ENCODE results near the gene LDB3. TPM values are rescaled to one million over a fixed set of nuclear protein-coding genes. Genes with fewer than 3 reads are reported as not detected.
A peak's percentile ranks its signal among the peaks of the same experiment; 100 is the strongest.

LDB3 gene
- total and polyA plus RNA-seq, 5 donors from 2014 or later = not detected

DNA sequence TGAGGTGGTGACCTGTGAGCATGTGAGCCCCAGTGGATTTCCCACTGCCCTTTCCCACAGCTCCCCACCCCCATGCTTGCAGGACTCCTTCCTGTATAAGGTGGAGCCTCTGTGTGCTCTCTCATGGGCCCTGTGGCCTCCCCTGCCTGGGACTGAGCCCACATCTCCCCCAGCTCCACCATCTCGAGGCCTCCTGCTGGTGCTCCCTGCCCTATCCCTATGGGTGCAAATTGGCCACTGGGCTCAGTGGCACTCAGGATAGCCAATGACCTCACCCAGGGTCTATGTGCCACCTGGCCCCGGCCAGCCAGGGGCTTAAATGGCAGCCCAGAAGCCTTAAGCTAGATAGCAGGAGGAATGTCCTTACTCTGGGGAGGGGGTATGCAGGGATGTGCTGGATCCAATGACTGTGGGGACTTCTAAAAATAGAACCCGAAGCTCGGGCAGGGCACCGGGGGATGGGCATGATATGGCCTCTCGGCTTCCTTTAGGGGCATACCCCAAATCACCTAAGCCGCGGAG lies 2.0 kb downstream of the LDB3 start:
- no peaks in the 10 kb centered on the region for H3K36me3 ChIP-seq (ENCODE audit: control insufficient read depth, insufficient read depth, low read length)
- H3K4me3 ChIP-seq (ENCODE audit: low read depth, low read length) = no peak overlapping the region
- Mint-ChIP-seq H3K9me3 (no peaks in the 10 kb centered on the region), H3K4me1 (no peaks in the 10 kb centered on the region), H3K4me3 (no peak overlapping the region), H3K27ac (no peak overlapping the region), H3K36me3 (no peaks in the 10 kb centered on the region), H3K27me3 (peaks cover 4% of the 10 kb centered on the region)
- no peaks in the 10 kb centered on the region for H3K9me3 ChIP-seq (ENCODE audit: control insufficient read depth in 2 of 2, low read length in 2 of 2)
- ATAC-seq (ENCODE audit: low read depth in 2 of 2) = no peak
- no peak overlapping the region for H3K27ac ChIP-seq (ENCODE audit: insufficient read depth, low read length, poor library complexity, severe bottlenecking)
- no peaks in the 10 kb centered on the region for H3K4me1 ChIP-seq (ENCODE audit: control insufficient read depth, insufficient read depth, low read length, poor library complexity, severe bottlenecking)
- DNase-seq = no peak
- H3K27me3 ChIP-seq (ENCODE audit: control insufficient read depth, insufficient read depth, low read length) = no peaks in the 10 kb centered on the region

- peaks cover 4% of the 10 kb centered on the region for H3K27me3 Mint-ChIP-seq
- H3K27ac ChIP-seq (ENCODE audit: insufficient read depth, low read length, poor library complexity, severe bottlenecking) = no peak overlapping the region
- H3K36me3 ChIP-seq (ENCODE audit: control insufficient read depth, insufficient read depth, low read length) = no peaks in the 10 kb centered on the region
- H3K9me3 Mint-ChIP-seq = no peaks in the 10 kb centered on the region
- DNase-seq = no peak
- no peaks in the 10 kb centered on the region for H3K9me3 ChIP-seq (ENCODE audit: control insufficient read depth in 2 of 2, low read length in 2 of 2)
- no peaks in the 10 kb centered on the region for H3K4me1 ChIP-seq (ENCODE audit: control insufficient read depth, insufficient read depth, low read length, poor library complexity, severe bottlenecking)
- H3K4me3 ChIP-seq (ENCODE audit: low read depth, low read length) = no peak overlapping the region
- no peak overlapping the region for H3K27ac Mint-ChIP-seq
- no peak overlapping the region for H3K4me3 Mint-ChIP-seq
- no peaks in the 10 kb centered on the region for H3K4me1 Mint-ChIP-seq
- H3K27me3 ChIP-seq (ENCODE audit: control insufficient read depth, insufficient read depth, low read length) = no peaks in the 10 kb centered on the region
- ATAC-seq (ENCODE audit: low read depth in 2 of 2) = no peak
- no peaks in the 10 kb centered on the region for H3K36me3 Mint-ChIP-seq
Measured at GRCh38 chr10:86670876-86671275, 2.6 kb downstream of the LDB3 start.

GRCh38 chr10:86671419-86671818 lies 3.1 kb downstream of the LDB3 start:
- no peaks in the 10 kb centered on the region for H3K27me3 ChIP-seq (ENCODE audit: control insufficient read depth, insufficient read depth, low read length)
- DNase-seq = no peak
- H3K36me3 Mint-ChIP-seq = no peaks in the 10 kb centered on the region
- H3K9me3 Mint-ChIP-seq = no peaks in the 10 kb centered on the region
- no peak overlapping the region for H3K4me3 ChIP-seq (ENCODE audit: low read depth, low read length)
- H3K27ac ChIP-seq (ENCODE audit: insufficient read depth, low read length, poor library complexity, severe bottlenecking) = no peak overlapping the region
- no peaks in the 10 kb centered on the region for H3K36me3 ChIP-seq (ENCODE audit: control insufficient read depth, insufficient read depth, low read length)
- no peaks in the 10 kb centered on the region for H3K4me1 ChIP-seq (ENCODE audit: control insufficient read depth, insufficient read depth, low read length, poor library complexity, severe bottlenecking)
- H3K4me1 Mint-ChIP-seq = no peaks in the 10 kb centered on the region
- H3K9me3 ChIP-seq (ENCODE audit: control insufficient read depth in 2 of 2, low read length in 2 of 2) = no peaks in the 10 kb centered on the region
- H3K27me3 Mint-ChIP-seq = peaks cover 4% of the 10 kb centered on the region
- H3K4me3 Mint-ChIP-seq = no peak overlapping the region
- ATAC-seq (ENCODE audit: low read depth in 2 of 2) = no peak
- no peak overlapping the region for H3K27ac Mint-ChIP-seq

GRCh38 chr10:86671985-86672710 lies 3.8 kb downstream of the LDB3 start:
- Histone ChIP-seq H3K27me3 (ENCODE audit: control insufficient read depth, insufficient read depth, low read length) (no peaks in the 10 kb centered on the region), H3K4me1 (ENCODE audit: control insufficient read depth, insufficient read depth, low read length, poor library complexity, severe bottlenecking) (no peaks in the 10 kb centered on the region), H3K9me3 (ENCODE audit: control insufficient read depth in 2 of 2, low read length in 2 of 2) (no peaks in the 10 kb centered on the region), H3K36me3 (ENCODE audit: control insufficient read depth, insufficient read depth, low read length) (no peaks in the 10 kb centered on the region), H3K4me3 (ENCODE audit: low read depth, low read length) (no peak overlapping the region), H3K27ac (ENCODE audit: insufficient read depth, low read length, poor library complexity, severe bottlenecking) (no peak overlapping the region)
- H3K27ac Mint-ChIP-seq = no peak overlapping the region
- ATAC-seq (ENCODE audit: low read depth in 2 of 2) (no peak), DNase-seq (no peak)
- H3K4me3 Mint-ChIP-seq = peak overlapping the region in 1 of 4 donors; percentile 15
- H3K9me3 Mint-ChIP-seq = no peaks in the 10 kb centered on the region
- no peaks in the 10 kb centered on the region for H3K4me1 Mint-ChIP-seq
- peaks cover 4% of the 10 kb centered on the region for H3K27me3 Mint-ChIP-seq
- no peaks in the 10 kb centered on the region for H3K36me3 Mint-ChIP-seq

DNA sequence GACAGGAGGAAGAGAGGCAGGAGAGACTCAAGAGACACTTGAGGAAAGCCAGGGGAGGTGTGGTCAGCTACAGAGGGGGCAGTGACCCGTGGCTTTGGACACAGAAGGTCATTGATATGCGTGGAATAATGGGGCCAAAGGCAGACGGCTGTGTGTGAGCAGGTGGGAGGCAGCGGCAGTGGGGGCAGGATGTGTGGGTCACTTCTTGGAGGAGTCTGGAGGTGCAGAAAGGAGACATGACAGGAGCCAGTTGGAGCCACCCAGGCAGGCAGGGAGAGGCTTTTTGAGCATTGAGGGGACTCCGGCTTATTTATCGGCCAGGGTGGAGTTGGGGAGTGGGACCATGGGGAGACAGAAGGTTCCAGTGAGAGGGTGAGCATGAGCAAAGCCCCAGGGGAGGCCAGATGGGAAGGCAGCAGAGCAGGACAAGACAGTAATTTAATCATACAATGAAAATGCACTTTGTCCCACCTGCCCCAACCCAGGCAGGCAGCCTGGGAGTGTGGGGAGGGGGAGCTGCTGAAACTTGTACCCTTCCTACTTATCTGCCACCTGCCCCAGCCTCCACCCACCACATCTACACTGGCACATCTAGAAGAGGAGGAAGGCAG lies 5.0 kb downstream of the LDB3 start:
- Histone ChIP-seq H3K4me3 (ENCODE audit: low read depth, low read length) (no peak overlapping the region), H3K9me3 (ENCODE audit: control insufficient read depth in 2 of 2, low read length in 2 of 2) (no peaks in the 10 kb centered on the region), H3K27ac (ENCODE audit: insufficient read depth, low read length, poor library complexity, severe bottlenecking) (no peak overlapping the region), H3K36me3 (ENCODE audit: control insufficient read depth, insufficient read depth, low read length) (no peaks in the 10 kb centered on the region), H3K27me3 (ENCODE audit: control insufficient read depth, insufficient read depth, low read length) (no peaks in the 10 kb centered on the region), H3K4me1 (ENCODE audit: control insufficient read depth, insufficient read depth, low read length, poor library complexity, severe bottlenecking) (no peaks in the 10 kb centered on the region)
- Mint-ChIP-seq H3K36me3 (no peaks in the 10 kb centered on the region), H3K4me1 (no peaks in the 10 kb centered on the region), H3K27ac (peak overlapping the region in 2 of 3 donors; percentile 5 to 71), H3K9me3 (no peaks in the 10 kb centered on the region), H3K4me3 (no peak overlapping the region), H3K27me3 (peaks cover 4% of the 10 kb centered on the region)
- DNase-seq = no peak
- no peak for ATAC-seq (ENCODE audit: low read depth in 2 of 2)

DNA sequence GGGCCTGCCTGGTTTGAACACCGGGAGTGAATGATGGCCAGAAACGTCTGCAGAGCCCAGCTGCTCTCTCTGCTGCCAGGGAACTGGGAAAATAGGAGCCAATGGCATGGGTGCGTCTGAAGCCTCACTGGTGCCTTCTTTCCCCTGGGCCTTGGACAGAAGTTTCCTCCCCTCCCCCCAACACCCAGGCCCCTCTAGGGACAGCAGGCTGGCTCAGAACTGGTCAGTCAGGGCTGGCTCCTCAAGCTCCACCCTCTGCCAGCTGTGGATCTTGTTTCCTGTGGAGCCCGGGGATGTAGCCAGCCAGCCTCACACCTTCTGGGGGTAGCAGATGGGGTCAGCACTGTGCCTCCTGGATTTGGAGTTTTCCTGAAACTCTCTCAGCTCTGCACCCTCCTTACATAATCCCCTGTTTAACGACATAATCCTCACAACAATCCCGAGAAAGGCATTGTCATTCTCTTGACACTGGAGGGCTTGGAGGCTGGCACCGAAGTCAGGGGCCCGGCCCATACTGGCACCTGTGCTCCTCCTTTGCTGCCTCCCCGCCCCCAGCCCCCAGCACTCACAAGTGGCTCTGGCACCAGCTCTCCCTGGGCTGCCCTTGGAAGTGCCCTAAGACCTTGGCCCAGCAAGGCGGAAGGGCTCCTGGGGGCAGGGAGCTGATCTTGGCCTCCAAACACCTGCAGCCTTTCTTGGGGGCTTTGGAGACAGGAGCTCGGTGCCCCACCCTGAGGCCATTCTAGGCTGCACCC lies 5.7 kb downstream of the LDB3 start:
- no peaks in the 10 kb centered on the region for H3K9me3 Mint-ChIP-seq

DNA sequence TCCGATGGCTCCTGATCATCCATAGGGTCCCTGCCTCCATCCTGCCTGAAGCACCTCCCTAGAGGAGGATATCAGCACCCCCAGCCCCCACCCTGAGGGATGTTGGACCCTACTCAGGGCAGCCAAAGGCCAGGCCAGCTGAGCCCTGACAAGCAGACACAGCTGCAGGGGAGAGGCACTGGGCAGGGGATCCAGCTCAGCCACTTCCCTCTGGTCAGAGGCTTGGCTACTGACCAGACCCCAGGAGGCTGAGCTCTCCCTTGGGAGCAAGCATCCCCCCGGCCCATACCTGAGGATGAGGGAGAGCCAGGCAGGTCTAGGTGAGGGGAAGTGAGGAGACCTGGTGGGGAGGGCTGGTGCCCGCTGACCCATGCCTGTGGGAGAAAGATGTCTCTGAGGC lies 6.6 kb downstream of the LDB3 start:
- no peaks in the 10 kb centered on the region for H3K9me3 ChIP-seq (ENCODE audit: control insufficient read depth in 2 of 2, low read length in 2 of 2)

More for the DNA sequence above, 5.7 kb downstream of the LDB3 start:
- Mint-ChIP-seq H3K4me1 (no peaks in the 10 kb centered on the region), H3K27me3 (peaks cover 4% of the 10 kb centered on the region), H3K27ac (no peak overlapping the region), H3K36me3 (no peaks in the 10 kb centered on the region), H3K4me3 (no peak overlapping the region)
- Histone ChIP-seq H3K4me3 (ENCODE audit: low read depth, low read length) (no peak overlapping the region), H3K4me1 (ENCODE audit: control insufficient read depth, insufficient read depth, low read length, poor library complexity, severe bottlenecking) (no peaks in the 10 kb centered on the region), H3K9me3 (ENCODE audit: control insufficient read depth in 2 of 2, low read length in 2 of 2) (no peaks in the 10 kb centered on the region), H3K27ac (ENCODE audit: insufficient read depth, low read length, poor library complexity, severe bottlenecking) (no peak overlapping the region), H3K36me3 (ENCODE audit: control insufficient read depth, insufficient read depth, low read length) (no peaks in the 10 kb centered on the region), H3K27me3 (ENCODE audit: control insufficient read depth, insufficient read depth, low read length) (no peaks in the 10 kb centered on the region)
- ATAC-seq (ENCODE audit: low read depth in 2 of 2) (no peak), DNase-seq (no peak)

More for the DNA sequence above, 6.6 kb downstream of the LDB3 start:
- H3K4me3 Mint-ChIP-seq = no peak overlapping the region
- no peaks in the 10 kb centered on the region for H3K36me3 Mint-ChIP-seq
- Histone ChIP-seq H3K36me3 (ENCODE audit: control insufficient read depth, insufficient read depth, low read length) (no peaks in the 10 kb centered on the region), H3K27ac (ENCODE audit: insufficient read depth, low read length, poor library complexity, severe bottlenecking) (no peak overlapping the region), H3K4me1 (ENCODE audit: control insufficient read depth, insufficient read depth, low read length, poor library complexity, severe bottlenecking) (no peaks in the 10 kb centered on the region), H3K27me3 (ENCODE audit: control insufficient read depth, insufficient read depth, low read length) (no peaks in the 10 kb centered on the region), H3K4me3 (ENCODE audit: low read depth, low read length) (no peak overlapping the region)
- ATAC-seq (ENCODE audit: low read depth in 2 of 2) (no peak), DNase-seq (no peak)
- H3K27me3 Mint-ChIP-seq = peaks cover 4% of the 10 kb centered on the region
- no peaks in the 10 kb centered on the region for H3K9me3 Mint-ChIP-seq
- H3K27ac Mint-ChIP-seq = no peak overlapping the region
- H3K4me1 Mint-ChIP-seq = no peaks in the 10 kb centered on the region
